GM18858 (cell line): ENCODE data around the gene HFE.
"Not testable (repeated sequence)": the region's sequence is repeated elsewhere in the genome, so short reads cannot be mapped to it uniquely, and the experiment has no call there.

Source experiments
- ATAC-seq: cut with Tn5 transposase; IDR thresholded peaks from one replicate; pipeline ENCODE4 v1.9.1; 2021; ENCODE audit not compliant: unreplicated experiment

Gene HFE

DNA sequence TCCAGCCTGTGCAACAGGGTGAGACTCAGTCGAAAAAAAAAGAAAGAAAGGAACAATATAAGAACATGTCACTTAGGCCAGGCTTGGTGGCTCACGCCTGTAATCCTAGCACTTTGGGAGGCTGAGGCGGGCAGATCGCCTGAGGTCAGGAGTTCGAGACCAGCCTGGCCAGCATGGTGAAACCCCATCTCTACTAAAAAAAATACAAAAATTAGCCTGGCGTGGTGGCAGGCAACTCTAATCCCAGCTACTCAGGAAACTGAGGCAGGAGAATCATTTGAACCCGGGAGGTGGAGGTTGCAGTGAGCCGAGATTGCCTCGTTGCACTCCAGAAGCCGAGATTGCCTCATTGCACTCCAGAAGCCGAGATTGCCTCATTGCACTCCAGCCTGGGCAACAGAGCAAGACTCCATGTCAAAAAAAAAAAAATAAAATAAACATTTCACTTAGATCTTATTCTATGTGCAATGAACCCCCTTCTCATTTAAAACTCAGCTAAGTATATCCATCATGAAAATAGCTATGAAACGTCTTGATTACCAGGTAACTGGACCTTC, 28.7 kb upstream of the HFE start:
- ATAC-seq = not testable (repeated sequence)

GRCh38 chr6:26059941-26060340, 27.3 kb upstream of the HFE start:
- no peak for ATAC-seq

DNA sequence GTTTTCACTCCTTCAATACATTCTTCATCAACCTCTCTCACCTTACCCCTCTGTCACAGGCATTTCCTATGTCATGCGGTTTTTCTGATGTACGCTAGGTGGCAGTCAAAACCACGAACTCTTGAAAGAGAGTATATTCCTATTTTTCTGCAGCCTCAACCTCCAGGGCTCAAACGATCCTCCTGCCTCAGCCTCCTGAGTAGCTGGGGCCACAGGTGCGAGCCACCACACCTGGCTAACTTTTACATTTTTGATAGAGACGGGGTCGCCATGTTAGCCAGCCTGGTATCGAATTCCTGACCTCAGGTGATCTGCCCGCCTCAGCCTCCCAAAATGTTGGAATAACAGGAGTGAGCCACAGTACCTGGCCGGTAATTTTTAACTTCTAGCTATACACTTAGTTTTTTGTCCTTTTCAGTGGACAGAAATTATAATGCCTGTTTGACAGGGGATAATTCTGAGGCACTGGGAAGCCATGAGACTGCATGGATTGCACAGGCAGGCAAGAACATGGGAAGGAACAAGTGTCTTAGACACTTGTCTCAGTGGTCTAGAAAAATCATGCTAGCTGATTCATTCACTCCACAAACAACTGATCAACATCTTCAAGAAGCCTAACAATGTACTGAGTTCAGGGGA, 22.5 kb upstream of the HFE start:
- no peak for ATAC-seq

- ATAC-seq = peak; percentile 68
These were observed 21.3 kb upstream of the HFE start for GRCh38 chr6:26065952-26066380.

- no peak for ATAC-seq
These were observed 19.9 kb upstream of the HFE start for GRCh38 chr6:26067367-26067766.

DNA sequence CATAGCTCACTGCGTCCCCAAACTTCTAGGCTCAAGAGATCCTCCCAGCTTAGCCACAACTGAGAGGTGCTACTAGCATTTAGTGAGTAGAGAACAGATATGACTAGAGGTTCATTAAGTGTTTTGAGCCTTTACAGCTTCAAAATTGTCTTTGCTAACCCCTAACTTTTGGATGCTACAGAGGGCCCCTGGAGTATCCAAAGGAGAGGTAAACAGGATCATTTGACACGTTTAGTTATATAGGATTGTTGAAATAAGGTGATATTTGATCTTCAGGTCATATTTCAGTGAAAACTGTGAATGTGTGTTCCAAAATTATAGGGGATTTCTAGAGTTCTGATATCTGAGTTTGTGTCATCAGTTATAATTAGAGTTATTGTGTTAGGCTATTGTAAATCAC, 19.2 kb upstream of the HFE start:
- ATAC-seq = no peak

GRCh38 chr6:26071135-26071534, 16.1 kb upstream of the HFE start:
- ATAC-seq = no peak

DNA sequence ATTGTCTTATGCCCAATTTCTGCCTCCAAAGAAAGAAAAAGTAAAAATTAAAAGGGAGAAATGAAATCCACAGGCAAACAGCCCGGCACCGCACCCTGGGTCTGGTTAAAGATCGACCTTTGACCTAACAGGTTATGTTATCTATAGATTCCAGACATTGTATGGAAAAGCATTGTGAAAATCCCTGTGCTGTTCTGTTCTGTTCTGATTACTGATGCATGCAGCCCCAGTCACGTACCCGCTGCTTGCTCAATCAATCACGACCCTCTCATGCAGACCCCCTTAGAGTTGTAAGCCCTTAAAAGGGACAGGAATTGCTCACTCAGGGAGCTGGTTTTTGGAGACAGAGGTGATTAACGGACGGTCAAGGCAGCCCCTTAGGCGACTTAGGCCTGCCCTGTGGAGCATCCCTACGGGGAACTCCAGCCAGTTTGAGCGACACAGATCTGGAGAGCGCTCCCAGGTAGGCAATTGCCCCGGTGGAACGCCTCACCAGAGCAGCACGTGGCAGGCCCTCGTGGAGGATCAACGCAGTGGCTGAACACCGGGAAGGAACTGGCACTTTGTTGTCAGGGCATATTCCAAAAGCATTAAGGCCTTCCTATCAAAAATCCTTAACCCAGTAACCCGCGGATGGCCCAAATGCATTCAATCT, 12.0 kb upstream of the HFE start:
- no peak for ATAC-seq

DNA sequence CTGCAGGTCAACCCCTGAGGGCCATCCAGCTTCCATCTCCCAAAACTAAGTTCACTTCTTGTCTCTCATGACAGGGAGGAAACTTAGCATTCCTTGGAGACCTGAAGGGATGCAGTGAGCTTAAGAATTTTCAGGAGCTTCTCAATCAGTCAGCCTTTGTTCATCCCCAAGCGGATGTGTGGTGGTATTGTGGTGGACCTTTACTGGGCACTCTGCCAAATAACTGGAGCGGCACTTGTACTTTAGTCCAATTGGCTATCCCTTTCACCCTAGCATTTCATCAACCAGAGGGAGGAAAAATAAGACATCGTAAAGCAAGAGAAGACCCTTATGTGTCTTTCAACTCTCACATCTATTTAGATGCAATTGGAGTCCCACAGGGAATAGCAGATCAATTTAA, 9.2 kb upstream of the HFE start:
- not testable (repeated sequence) for ATAC-seq

- ATAC-seq = not testable (repeated sequence)
These were observed 6.1 kb upstream of the HFE start for GRCh38 chr6:26081096-26081495.

- no peak for ATAC-seq
These were observed 1.0 kb upstream of the HFE start for GRCh38 chr6:26086211-26086610.

- ATAC-seq = no peak
These were observed 1.1 kb downstream of the HFE start for GRCh38 chr6:26088344-26088743.

DNA sequence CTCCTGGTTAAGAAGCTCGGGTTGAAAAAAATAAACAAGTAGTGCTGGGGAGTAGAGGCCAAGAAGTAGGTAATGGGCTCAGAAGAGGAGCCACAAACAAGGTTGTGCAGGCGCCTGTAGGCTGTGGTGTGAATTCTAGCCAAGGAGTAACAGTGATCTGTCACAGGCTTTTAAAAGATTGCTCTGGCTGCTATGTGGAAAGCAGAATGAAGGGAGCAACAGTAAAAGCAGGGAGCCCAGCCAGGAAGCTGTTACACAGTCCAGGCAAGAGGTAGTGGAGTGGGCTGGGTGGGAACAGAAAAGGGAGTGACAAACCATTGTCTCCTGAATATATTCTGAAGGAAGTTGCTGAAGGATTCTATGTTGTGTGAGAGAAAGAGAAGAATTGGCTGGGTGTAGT, 2.0 kb downstream of the HFE start:
- no peak for ATAC-seq

GRCh38 chr6:26092443-26092842, 5.2 kb downstream of the HFE start:
- no peak for ATAC-seq

DNA sequence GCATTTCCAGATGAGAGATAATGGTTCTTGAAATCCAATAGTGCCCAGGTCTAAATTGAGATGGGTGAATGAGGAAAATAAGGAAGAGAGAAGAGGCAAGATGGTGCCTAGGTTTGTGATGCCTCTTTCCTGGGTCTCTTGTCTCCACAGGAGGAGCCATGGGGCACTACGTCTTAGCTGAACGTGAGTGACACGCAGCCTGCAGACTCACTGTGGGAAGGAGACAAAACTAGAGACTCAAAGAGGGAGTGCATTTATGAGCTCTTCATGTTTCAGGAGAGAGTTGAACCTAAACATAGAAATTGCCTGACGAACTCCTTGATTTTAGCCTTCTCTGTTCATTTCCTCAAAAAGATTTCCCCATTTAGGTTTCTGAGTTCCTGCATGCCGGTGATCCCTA, 6.8 kb downstream of the HFE start:
- ATAC-seq = no peak

GRCh38 chr6:26097268-26097875, 10.1 kb downstream of the HFE start:
- no peak for ATAC-seq

DNA sequence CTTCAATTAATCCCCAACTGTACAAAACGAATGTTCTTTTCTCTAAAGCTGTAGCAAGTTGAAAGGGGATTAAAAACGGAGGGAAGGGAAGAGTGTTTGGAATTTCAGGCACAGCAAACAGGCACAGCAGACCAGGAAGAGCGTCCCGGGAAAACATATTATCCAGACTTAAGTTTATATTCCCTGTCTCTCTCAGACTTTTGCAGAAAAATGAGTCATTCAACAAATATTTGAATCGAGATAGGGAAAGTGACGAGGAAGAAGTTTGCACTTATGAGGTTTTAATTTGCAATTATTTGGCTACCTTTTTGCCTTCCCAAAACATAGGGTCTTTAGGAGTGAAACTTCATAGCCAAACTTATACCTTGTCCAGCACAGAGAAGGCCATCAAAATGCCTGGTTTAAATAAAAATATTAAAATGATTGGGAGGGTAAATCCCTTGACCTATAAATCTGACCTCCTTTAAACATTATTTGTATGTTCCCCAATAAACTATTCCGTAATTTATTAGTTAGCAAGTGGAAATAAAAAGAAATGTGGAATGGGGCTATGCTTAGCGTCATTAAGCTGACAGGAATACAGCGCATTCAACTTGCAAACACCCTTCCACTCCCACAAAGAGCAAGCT, 16.0 kb downstream of the HFE start:
- no peak for ATAC-seq

DNA sequence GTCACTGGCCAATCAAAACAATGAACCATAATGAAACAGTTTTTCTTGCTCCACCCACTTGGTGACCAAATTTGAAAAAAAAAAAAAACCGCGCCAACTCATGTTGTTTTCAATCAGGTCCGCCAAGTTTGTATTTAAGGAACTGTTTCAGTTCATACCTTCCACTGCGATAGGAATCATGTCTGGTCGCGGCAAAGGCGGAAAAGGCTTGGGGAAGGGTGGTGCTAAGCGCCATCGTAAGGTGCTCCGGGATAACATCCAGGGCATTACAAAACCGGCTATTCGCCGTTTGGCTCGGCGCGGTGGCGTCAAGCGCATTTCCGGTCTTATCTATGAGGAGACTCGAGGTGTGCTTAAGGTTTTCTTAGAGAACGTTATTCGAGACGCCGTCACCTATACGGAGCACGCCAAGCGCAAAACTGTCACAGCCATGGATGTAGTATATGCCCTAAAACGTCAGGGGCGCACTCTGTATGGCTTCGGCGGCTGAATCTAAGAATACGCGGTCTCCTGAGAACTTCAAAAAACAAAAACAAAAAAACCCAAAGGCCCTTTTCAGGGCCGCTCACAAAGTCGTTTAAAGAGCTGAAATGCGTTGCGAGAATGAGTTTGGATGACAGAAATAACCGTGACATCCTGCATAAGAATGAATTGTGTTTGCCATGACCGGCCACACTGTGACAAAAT, 16.7 kb downstream of the HFE start:
- ATAC-seq = peak; percentile 77

DNA sequence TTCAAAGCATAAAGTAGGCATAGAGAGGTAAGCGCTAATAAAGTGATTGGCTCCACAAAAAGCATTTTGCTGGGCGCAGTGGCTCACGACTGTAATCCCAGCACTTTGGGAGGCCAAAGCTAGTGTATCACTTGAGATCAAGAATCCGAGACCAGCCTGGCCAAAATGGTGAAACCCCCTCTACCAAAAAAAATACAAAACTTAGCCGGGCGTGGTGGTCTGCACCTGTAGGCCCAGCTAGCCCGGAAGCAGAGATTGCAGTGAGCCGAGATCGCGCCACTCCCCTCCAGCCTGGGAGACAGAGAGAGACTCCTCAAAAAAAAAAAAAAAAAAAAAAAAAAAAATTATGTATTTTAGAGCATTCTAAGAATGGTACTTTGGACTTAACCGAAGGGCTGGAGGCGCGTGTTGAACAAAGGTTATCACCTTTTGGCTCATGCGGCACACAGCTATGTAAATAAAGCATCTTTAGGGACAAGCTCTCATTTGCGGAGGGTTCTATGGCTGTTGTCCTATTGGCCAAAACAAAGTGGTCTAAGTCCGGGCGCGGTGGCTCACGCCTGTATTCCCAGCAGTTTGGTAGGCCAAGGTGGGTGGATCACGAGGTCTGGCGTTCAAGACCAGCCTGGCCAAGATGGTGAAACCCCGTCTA, 17.4 kb downstream of the HFE start:
- peak; percentile 2 for ATAC-seq

DNA sequence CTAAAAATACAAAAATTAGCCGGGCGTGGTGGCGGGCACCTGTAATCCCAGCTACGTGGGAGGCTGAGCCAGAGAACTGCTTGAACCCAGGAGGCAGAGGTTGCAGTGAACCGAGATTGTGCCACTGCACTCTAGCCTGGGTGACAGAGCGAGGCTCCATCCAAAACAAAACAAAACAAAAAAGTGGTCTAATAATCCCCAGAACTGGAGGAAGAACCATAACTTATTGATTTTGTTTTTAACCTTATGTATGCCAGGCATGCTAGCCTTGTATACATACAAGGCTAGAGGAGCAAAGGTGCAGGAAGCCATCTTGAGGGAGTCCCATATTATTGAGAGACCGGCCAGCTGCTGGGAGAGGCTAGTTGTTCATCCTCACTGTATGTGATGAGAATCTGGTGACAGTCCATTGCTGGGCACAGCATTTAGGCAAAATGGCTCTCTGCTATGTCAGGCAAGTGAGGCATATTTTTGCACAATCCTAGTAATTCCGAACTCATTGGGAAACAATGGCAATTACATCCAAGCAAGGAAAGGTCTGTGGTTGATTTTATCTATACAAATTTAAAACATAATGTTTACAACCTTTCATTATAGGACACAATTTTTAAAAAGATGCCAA, 18.0 kb downstream of the HFE start:
- ATAC-seq = no peak
